Measurements from ENCODE around the gene HIP1R.
"Not testable (repeated sequence)": the region's sequence is repeated elsewhere in the genome, so short reads cannot be mapped to it uniquely, and the experiment has no call there.

Gene HIP1R

DNA sequence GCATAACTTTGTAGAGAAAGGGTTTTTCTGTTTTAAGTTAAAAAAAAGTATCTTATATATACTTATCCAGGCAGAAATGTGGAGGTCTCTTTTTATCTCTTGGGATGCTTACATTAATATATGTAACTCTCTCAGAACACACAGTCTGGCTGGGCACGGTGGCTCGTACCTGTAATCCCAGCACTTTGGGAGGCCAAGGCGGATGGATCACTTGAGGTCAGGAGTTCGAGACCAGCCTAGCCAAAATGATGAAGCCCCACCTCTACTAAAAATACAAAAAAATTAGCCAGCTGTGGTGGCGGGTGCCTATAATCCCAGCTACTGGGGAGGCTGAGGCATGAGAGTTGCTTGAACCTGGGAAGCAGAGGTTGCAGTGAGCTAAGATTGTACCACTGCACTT, 41.0 kb downstream of the HIP1R start:
- not testable (repeated sequence) for DNase-seq (ENCODE audit: low spot score)

- no peak for DNase-seq (ENCODE audit: low spot score)
These were observed 41.5 kb downstream of the HIP1R start for GRCh38 chr12:122876731-122877130.

DNA sequence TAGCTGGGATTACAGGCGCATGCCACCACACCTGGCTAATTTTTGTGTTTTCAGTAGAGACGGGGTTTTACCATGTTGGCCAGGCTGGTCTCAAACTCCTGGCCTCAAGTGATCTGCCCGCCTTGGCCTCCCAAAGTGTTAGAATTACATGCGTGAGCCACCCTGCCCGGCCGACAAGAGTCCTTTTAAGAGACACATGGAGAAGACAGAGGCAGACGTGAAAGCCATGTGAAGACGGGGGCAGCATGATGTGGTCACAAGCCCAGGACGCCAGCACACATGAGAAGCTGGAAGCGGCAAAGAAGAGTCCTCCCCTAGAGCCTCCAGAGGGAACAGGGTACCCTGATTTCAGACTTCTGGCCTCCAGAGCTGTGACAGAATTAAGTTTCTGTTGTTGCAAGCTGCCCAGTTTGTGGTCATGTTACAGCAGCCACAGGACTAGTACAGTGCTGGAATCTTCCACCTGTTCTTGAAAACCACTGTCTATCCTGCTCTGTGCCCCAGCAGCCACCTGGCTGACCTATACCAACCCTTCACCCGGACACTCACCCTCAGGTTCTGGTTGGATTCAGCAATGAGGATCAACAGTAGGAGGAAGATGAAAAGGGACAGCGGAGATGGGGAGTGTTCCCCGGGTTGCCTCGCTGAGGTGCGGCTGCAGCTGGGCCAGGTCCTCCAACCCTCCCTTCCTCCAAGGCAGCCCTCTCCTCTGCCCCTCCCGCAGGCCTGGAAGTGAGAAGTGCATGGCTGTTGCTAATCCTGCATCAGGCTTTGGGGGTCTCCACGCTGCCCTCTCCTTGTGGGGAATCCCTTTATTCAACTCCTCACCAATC, 43.7 kb downstream of the HIP1R start:
- DNase-seq (ENCODE audit: low spot score): no peak

GRCh38 chr12:122880155-122880667, 45.0 kb downstream of the HIP1R start:
- DNase-seq (ENCODE audit: low spot score): no peak

GRCh38 chr12:122880668-122881067, 45.4 kb downstream of the HIP1R start:
- peak; percentile 74 for DNase-seq (ENCODE audit: low spot score)

DNA sequence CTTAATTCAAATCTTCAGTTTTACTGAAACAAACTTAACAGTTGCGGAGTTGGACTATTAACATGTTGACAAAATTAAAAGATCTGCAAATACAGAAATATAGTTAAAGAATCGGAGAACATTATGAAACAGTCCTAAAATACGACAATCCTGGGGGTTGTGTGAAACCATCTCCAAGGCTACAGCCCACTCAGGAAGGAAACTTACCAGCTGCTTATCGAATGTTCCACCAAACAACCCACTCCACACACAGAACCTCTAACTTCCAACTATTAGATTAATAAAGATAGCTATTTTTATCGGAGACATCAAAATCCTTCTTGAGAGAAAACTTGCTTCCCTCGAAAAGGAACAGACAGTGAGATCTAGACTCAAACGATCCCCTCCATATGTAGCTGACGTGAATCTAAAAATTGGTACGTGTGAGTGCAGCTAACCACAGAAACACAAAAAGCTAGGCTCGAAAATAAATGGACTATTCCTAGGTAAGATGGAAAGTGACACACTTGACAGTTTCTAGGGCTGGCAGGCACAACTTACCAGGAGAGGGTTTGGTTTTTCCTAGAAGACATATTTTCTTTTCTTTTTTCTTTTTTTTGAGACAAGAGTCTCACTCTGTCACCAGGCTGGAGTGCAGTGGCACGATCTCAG, 47.8 kb downstream of the HIP1R start:
- no peak for DNase-seq (ENCODE audit: low spot score)

DNA sequence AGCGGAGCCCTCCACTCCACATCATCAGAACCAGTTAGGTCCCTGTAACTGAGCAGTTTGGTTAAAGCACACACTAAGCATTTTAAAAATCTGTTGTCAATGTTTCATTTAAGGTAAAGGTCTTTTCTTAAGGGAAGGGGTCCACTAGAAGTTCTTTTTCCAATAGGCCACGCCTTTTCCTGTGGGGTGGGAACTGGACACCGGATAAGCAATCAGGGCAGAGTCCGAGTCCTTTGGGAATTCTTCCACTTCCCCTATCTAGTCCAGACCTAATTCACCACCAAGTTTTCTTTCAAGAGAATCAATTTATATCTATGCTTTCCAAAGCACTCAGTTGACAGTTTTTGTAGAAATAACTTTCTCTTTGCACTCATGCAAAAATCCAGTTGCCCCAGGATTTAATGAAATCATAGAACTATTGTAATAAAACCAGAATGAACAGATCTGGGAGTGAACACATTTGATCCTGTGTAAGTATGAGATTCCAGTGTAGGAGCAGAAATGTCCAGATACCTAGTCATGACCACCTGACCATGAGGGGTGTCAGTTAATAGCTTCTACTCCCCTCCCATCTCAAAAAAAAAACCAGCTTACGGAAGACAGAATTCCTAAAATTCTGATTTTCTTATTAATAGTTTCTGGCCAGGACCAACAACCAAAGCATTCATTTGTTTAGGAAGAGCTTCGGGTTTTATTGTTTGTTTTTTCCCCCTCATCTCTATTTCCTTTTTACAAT, 49.0 kb downstream of the HIP1R start:
- DNase-seq (ENCODE audit: low spot score): no peak

GRCh38 chr12:122884860-122885259, 49.6 kb downstream of the HIP1R start:
- DNase-seq (ENCODE audit: low spot score): no peak

- DNase-seq (ENCODE audit: low spot score): no peak
These were observed 50.9 kb downstream of the HIP1R start for GRCh38 chr12:122886161-122886560.

- DNase-seq (ENCODE audit: low spot score): peak; percentile 72
These were observed 51.9 kb downstream of the HIP1R start for GRCh38 chr12:122886851-122887818.

DNA sequence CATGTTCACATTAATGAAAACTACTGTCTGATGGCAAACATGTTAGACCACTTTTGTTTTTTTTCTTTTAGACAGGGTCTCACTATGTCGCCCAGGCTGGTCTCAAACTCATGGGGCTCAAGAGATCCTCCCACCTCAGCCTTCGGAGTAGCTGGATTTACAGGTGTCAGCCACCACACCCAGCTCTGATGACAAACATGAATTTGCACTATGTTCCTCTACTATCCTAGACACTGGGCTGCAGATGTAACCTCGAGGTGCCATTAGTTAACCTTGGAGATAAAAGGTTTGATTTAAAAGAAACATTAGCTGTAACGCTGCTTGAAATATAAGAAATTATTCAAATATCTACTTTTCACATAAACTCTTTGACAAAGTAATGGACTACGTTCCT, 52.6 kb downstream of the HIP1R start:
- no peak for DNase-seq (ENCODE audit: low spot score)

DNA sequence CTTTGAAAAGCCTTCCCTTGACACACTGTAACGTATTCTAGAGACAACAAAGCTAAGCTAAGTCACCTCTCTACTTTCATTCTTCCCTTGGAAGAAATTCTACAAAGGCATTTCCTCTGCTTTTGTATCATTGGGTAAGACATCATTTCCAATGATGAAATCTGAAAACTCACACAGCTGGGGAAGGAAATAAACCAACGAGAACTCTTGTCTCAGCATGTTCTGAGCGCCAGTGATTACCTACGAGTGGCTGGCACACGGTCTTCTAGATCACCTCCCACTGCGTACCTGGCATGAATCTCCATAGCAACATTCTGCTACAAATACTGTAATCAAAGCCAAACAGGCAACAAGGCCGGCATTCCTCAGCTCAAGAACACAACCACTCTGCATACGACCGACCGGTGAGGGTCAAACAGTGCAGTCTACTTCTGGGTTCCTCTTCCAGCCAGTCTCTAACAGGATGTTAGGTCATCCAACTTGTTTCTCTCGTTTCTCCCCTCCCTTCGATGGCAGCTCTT, 53.0 kb downstream of the HIP1R start:
- DNase-seq (ENCODE audit: low spot score): no peak

DNA sequence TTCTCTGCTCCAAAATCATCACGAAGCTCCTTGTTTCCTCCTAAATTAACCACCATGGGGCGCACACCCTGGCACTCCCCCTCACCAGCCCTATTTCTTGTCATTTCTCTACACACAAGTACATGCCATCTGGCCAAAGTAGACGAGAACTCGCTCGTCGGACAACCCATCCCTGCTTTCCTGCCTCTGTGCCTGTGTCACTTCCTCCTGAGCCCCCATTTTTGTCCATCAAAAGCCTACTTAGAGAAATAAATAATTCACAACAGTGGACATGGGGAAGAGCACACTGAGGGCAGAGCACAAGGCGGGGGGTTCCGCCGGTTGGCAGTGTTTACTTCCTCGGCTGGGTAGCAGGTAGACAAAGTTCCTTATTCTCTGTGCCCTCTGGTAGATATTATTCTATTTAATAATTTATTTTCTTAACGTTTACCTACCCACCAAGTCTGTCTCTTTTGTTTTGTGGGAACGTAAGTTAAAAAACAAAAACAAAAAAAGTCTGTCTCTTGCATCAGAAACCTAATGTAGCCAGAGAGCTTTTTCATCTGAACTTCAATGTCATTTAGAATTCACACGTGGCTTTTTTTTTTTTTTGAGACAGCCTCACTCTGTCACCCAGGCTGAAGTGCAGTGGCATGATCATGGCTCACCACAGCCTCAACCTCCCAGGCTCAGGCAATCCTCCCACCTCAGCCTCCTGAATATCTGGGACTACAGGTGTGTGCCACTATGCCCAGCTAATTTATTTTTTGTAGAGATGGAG, 54.7 kb downstream of the HIP1R start:
- no peak for DNase-seq (ENCODE audit: low spot score)

- peak; percentile 73 for DNase-seq (ENCODE audit: low spot score)
These were observed 56.6 kb downstream of the HIP1R start for GRCh38 chr12:122891661-122892525.

DNA sequence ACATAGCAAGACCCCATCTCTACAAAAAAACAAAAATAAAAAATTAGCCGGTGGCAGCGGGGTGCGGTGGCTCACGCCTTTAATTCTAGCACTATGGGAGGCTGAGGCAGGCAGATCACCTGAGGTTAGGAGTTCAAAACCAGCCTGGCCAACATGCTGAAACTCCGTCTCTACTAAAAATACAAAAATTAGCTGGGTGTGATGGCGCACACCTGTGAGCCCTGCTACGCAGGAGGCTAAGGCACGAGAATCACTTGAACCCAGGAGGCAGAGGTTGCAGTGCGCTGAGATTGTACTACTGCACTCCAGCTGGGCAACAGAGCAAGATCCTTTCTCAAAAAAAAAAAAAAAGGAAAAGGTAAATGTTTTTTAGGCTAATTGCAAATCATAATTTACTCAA, 57.5 kb downstream of the HIP1R start:
- not testable (repeated sequence) for DNase-seq (ENCODE audit: low spot score)

DNA sequence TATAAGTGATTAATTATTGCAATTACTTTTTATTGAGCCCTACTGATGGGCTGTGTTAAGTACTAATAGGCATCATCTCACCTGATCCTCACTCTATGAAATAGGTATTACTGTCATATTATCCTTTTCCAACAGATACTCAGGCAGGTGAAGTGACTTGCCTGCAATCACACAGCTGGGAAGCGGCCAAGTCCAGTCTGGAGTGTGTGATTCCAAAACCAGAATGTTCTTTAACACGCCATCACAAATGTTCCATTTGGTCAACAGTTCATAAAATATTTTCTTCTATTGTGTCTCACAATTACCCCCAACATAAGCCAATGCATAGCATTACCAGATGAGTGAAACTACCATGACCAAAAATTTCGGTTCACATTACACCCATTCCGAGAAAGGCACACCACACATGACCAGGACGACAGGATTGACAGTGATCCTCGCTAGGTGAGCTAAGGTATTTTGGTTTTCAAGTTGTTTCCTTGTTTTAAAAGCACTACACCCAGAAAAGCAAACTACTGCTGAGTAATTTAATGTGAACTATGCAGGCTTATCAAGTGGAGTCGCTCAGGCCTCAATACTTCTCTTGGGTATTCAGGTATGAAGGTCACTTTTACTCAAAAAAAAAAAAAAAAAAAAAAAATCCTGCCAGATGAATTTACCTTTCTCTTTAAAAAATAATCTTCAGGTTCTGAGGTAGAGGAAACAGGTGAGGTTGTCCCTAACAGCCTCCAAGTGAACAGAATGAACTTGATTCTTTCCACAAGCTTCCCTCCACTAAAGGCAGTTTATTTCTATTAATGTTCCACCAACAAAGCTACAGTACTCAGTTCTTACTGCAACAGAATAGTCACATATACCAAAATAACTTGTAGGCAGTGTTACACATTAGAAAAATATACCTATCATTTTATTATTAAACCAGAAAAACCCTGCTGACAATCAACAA, 58.2 kb downstream of the HIP1R start:
- DNase-seq (ENCODE audit: low spot score): no peak

DNA sequence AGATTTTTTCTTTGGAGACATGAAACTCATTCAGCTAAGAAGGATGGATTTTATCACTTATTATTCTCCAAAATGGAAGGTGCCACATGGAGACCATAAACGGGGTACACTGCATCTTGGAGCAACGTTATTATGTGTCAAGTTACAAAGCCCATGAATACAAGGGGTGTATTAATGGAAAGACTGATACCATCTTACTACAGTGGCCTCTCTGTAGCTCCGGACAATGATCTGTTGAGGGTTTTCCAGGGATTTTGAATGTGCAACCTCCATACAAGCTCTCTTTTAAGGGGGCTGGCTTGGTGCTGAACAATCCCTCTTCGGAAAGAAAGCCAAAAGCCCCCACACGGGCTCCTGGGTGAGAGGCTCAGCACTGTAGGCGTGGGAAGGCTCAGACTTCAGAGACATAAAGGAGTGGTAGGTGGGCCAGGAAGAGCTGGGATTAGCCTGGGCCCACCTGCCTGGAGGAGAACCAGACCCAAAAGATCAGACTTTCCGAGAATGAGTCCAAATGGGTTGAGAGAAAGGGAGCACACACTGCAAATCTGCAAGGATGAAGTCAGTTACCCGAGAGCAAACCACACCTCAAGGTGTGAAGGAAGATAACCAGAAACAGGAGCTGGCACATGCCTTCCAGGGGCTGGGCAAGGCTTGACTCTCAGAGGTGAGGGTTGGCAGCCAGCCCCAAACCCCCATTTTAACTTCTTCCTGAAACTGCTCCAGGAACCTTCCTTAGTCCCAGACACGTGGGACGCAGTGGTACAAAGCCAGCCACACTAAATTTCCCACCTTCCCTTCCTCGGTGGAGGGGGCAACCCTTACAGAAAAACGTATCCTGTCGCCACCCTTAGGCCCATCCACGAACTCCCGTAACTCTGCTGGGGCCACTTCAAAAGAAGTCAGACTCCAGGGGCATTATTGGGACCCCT, 59.2 kb downstream of the HIP1R start:
- no peak for DNase-seq (ENCODE audit: low spot score)

Measured in ecto neural progenitor cell (in vitro differentiated cells).